ENCODE measurements around the gene C2CD5.
A peak's percentile ranks its signal among the peaks of the same experiment; 100 is the strongest.

Gene C2CD5

GRCh38 chr12:22518060-22518719 lies 26.2 kb downstream of the C2CD5 start:
- no peak overlapping the region for H3K4me3 ChIP-seq (ENCODE audit: low read depth, low read length)
- DNase-seq (ENCODE audit: low read depth), result peak; percentile 27
- TF ChIP-seq CTCF (IDR thresholded peaks at IDR 0.05; ENCODE audit: low read depth, low read length, missing control alignments), result no peak
- in situ Hi-C loops (cut with HindIII; ENCODE audit: low sequenced_read_pairs), result no loop called here

- in situ Hi-C loops (cut with HindIII; ENCODE audit: low sequenced_read_pairs), result no loop called here
- no peak for TF ChIP-seq CTCF (IDR thresholded peaks at IDR 0.05; ENCODE audit: low read depth, low read length, missing control alignments)
- no peak for DNase-seq (ENCODE audit: low read depth)
These were observed 29.5 kb downstream of the C2CD5 start for GRCh38 chr12:22514875-22515274.

GRCh38 chr12:22505826-22506225 lies 38.5 kb downstream of the C2CD5 start:
- TF ChIP-seq CTCF (IDR thresholded peaks at IDR 0.05; ENCODE audit: low read depth, low read length, missing control alignments), result no peak
- no peak overlapping the region for H3K4me3 ChIP-seq (ENCODE audit: low read depth, low read length)
- DNase-seq (ENCODE audit: low read depth), result no peak
- in situ Hi-C loops (cut with HindIII; ENCODE audit: low sequenced_read_pairs), result no loop called here

More at GRCh38 chr12:22514875-22515274, 29.5 kb downstream of the C2CD5 start:
- no peak overlapping the region for H3K4me3 ChIP-seq (ENCODE audit: low read depth, low read length)

GRCh38 chr12:22500100-22500499 lies 44.2 kb downstream of the C2CD5 start:
- H3K4me3 ChIP-seq (ENCODE audit: low read depth, low read length), result no peak overlapping the region
- no peak for TF ChIP-seq CTCF (IDR thresholded peaks at IDR 0.05; ENCODE audit: low read depth, low read length, missing control alignments)
- no peak for DNase-seq (ENCODE audit: low read depth)

GRCh38 chr12:22499445-22499844 lies 44.9 kb downstream of the C2CD5 start:
- in situ Hi-C loops (cut with HindIII; ENCODE audit: low sequenced_read_pairs), result no loop called here
- no peak overlapping the region for H3K4me3 ChIP-seq (ENCODE audit: low read depth, low read length)
- TF ChIP-seq CTCF (IDR thresholded peaks at IDR 0.05; ENCODE audit: low read depth, low read length, missing control alignments), result no peak
- DNase-seq (ENCODE audit: low read depth), result no peak

More at GRCh38 chr12:22500100-22500499, 44.2 kb downstream of the C2CD5 start:
- in situ Hi-C loops (cut with HindIII; ENCODE audit: low sequenced_read_pairs), result no loop called here

- H3K4me3 ChIP-seq (ENCODE audit: low read depth, low read length), result no peak overlapping the region
- no peak for TF ChIP-seq CTCF (IDR thresholded peaks at IDR 0.05; ENCODE audit: low read depth, low read length, missing control alignments)
- in situ Hi-C loops (cut with HindIII; ENCODE audit: low sequenced_read_pairs), result no loop called here
- no peak for DNase-seq (ENCODE audit: low read depth)
These were observed 50.0 kb downstream of the C2CD5 start for GRCh38 chr12:22494319-22494718.
